Activated effector memory CD4-positive, alpha-beta T cell treated with Interleukin-2 at 50 U/mL for 16 hours (primary cell): ENCODE measurements around the gene SLC25A24.
"Not testable (repeated sequence)": the region's sequence is repeated elsewhere in the genome, so short reads cannot be mapped to it uniquely, and the experiment has no call there.

Source experiments
- DNase-seq: peaks from one replicate; pipeline ENCODE4 v3.0.0-alpha.2; 2020

Gene SLC25A24

GRCh38 chr1:108194051-108194450, 6.1 kb downstream of the SLC25A24 start:
- no peak for DNase-seq

GRCh38 chr1:108193333-108193732, 6.8 kb downstream of the SLC25A24 start:
- DNase-seq: no peak

- DNase-seq: no peak
Measured at GRCh38 chr1:108192581-108192980, 7.6 kb downstream of the SLC25A24 start.

GRCh38 chr1:108190686-108191416, 9.3 kb downstream of the SLC25A24 start:
- no peak for DNase-seq

- DNase-seq: no peak
Measured at GRCh38 chr1:108190001-108190634, 10.0 kb downstream of the SLC25A24 start.

- DNase-seq: no peak
Measured at GRCh38 chr1:108188801-108189200, 11.3 kb downstream of the SLC25A24 start.

GRCh38 chr1:108182959-108183700, 17.0 kb downstream of the SLC25A24 start:
- no peak for DNase-seq

- DNase-seq: no peak
Measured at GRCh38 chr1:108179018-108179417, 21.1 kb downstream of the SLC25A24 start.

GRCh38 chr1:108162409-108162808, 37.7 kb downstream of the SLC25A24 start:
- not testable (repeated sequence) for DNase-seq

- DNase-seq: not testable (repeated sequence)
Measured at GRCh38 chr1:108159951-108160350, 40.2 kb downstream of the SLC25A24 start.

- no peak for DNase-seq
Measured at GRCh38 chr1:108158893-108159453, 41.2 kb downstream of the SLC25A24 start.

GRCh38 chr1:108154314-108154713, 45.8 kb downstream of the SLC25A24 start:
- DNase-seq: no peak

- DNase-seq: no peak
Measured at GRCh38 chr1:108152782-108153222, 47.3 kb downstream of the SLC25A24 start.

- DNase-seq: no peak
Measured at GRCh38 chr1:108151548-108151947, 48.6 kb downstream of the SLC25A24 start.

- no peak for DNase-seq
Measured at GRCh38 chr1:108149796-108150467, 50.2 kb downstream of the SLC25A24 start.

GRCh38 chr1:108144569-108144968, 55.6 kb downstream of the SLC25A24 start:
- DNase-seq: not testable (repeated sequence)

GRCh38 chr1:108142773-108143394, 57.3 kb downstream of the SLC25A24 start:
- no peak for DNase-seq

- DNase-seq: no peak
Measured at GRCh38 chr1:108142258-108142657, 57.9 kb downstream of the SLC25A24 start.

GRCh38 chr1:108141621-108142020, 58.5 kb downstream of the SLC25A24 start:
- DNase-seq: no peak

- no peak for DNase-seq
Measured at GRCh38 chr1:108140936-108141335, 59.2 kb downstream of the SLC25A24 start.

GRCh38 chr1:108140177-108140576, 60.0 kb downstream of the SLC25A24 start:
- no peak for DNase-seq

- DNase-seq: not testable (repeated sequence)
Measured at GRCh38 chr1:108139555-108139954, 60.6 kb downstream of the SLC25A24 start.
